OCI-M1 (cell line): Measurements from ENCODE around the gene SRF.
A peak's percentile ranks its signal among the peaks of the same experiment; 100 is the strongest.
"Not testable (repeated sequence)": the region's sequence is repeated elsewhere in the genome, so short reads cannot be mapped to it uniquely, and the experiment has no call there.

Source experiments
- DNase-seq: peaks from one replicate; lab custom pipeline; 2025; lab: John Stamatoyannopoulos, UW

The SRF gene

DNA sequence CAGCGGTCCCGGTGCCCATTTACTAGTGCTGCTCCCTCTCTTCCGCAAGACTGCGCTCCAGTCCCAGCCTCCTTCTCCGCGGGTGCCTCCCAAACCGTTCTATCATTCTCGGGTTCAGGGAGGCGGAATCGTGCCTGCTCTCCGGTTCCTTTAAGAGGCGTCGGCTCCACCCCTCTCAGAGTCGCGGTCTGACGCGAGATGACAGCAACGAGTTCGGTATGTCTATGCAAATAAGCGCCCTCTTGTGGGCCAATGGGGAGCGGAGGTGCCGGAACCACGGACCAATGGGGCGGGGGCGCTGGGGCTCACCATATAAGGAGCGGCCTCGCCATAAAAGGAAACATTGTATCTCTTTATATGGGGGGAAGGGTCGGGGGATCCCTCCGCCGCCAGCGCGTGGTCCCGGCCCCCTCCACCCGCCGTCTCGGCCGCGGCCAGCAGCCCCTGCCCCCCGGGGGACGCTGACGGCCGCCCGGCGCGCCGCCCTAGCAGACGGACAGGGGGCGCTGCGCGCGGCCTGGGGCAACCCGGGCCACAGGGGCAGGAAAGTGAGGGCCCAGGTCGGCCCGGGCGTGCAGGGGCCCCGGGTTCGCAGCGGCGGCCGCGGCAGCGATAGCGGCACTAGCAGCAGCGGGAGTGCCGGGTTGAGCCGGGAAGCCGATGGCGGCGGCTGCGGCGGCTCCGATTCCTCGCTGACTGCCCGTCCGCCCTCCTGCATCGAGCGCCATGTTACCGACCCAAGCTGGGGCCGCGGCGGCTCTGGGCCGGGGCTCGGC is at the start of gene SRF:
Gene SRF, plus strand, starts transcription at position 339 of the 776 bp plus-strand sequence. Its CDS starts 388 bp downstream, at position 727.
- DNase-seq: peak; percentile 100

DNA sequence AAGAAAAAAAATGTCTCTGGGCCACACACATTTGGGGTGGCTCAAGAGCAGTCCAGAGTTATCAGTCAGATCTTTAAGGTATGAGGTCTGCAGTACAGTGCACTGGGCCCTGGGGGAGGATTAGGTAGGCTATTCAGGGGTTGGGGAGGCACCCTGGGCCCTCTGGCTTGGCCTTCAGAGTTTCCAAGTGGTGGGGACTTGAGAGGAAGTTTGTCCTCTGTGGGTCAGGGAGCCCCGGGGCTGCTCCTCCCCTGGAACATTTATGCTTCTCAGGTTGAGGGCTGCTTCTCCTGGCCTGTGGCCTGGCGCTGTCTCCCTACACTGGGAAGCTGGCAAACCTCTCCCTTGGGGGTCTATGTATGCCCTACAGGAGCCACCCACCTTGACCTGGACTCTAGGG is 48.9 kb upstream of the SRF start:
- no peak for DNase-seq

DNA sequence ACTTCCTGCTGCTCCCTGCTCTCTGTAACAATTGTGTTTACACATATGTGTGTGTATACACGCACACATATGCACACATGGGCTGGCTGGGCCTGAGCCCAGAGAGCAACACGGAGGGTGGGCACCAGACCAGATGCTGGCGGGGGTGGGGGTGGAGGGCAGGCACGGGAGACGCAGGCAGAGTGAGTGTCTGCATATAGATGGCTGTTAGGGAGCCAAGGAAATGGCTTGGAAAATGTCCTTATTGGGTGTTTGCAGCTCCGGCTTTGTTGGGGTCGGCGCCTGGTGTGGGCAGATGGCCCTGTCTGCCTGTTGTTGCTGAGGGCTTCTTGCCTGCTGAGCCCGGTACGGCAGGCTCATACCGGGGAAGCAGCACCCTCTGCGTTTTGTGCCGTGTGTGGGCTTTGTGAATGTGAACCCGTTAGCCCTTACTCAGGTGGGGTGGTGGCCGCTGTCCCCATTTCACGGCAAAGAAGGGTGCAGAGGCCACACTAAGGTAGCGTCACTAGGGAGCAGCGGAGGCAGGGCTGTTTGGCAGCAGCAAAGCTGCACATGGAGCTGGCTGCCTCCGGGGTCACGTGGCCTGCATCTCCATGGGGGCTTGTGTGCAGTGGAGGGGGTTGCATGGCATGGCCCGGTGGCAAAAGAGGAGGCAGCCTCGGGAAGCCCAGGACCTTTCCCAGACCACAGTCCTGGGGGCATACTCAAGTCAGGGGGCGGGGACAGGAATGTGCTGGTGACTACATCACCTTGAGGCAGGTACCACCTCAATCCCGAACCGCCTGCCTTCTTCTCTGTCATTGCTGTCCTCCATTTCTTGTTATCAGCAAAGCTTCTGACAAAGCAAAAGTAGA is 47.4 kb upstream of the SRF start:
- DNase-seq: no peak

DNA sequence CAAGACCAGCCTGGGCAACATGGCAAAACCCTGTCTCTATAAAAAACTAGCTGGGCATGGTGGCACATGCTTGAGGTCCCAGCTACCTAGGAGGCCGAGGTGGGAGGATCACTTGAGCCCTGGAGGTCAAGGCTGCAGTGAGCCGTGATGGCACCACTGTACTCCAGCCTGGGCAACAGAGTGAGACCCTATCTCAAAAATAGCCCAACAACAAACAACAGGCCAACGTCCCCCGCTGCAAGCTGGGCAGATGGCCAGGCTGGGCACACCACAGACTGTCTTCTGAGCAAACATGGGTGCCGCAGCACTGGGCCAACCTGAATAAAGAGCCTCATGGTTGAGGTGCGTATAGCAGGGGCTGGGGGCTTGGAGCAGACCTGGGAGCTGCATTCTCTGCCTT is 46.6 kb upstream of the SRF start:
- no peak for DNase-seq

DNA sequence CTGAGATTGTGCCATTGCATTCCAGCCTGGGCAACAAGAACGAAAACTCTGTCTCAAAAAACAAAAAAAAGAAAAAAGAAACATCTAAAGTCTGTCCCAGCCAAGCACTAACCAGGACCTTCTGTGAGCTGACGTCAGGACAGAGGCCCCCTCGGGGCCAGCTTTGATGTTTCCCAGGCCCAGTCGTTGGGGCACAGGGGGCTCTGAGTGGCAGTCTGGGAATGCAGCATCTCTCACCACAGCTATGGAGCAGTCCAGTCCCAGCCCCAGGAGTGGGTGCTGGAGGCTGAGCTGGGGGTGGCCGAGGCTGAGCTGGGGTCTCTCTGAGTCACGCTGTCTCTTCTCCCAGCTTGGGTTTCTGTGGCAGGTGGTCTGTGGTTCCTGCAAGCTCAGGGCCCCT is 46.0 kb upstream of the SRF start:
- no peak for DNase-seq

DNA sequence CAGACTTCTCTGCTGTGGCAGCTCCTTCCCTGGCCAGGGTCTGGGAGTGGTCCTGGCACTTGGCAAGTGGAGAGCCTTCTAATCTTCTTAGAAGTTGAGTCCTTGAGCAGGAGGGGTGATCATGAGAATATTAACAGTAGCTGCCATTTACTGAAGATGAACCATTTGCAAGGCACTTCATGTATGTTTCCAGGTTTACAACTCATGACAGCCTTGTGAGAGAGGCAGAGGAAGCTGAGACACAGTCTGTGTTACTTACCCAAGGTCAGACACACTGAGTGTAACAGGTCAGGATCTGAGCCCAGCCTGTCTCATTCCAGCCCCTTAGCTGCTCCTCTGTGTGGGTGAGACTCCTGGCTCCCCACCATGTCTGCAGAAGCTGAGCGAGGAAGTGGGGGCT is 45.5 kb upstream of the SRF start:
- no peak for DNase-seq

DNA sequence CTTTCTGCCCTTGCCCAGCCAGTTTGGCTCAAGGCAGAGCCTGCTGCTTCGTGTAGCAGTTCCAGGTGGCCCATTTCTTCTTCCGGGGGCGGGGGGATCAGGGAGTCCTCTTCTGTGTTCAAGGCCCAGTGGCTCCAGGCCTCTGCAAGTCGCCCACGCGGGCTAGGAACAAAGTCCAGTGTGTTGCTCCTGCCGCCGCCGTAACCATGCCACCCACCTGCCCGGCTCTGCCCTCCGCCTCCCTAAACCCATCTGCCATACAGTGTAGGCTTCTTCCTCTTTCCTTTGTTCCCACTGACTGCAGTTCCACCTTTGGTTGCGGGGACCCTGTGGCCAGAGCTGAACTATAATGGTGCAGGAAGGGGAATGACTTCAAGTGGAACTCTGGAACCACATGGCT is 43.9 kb upstream of the SRF start:
- DNase-seq: no peak

DNA sequence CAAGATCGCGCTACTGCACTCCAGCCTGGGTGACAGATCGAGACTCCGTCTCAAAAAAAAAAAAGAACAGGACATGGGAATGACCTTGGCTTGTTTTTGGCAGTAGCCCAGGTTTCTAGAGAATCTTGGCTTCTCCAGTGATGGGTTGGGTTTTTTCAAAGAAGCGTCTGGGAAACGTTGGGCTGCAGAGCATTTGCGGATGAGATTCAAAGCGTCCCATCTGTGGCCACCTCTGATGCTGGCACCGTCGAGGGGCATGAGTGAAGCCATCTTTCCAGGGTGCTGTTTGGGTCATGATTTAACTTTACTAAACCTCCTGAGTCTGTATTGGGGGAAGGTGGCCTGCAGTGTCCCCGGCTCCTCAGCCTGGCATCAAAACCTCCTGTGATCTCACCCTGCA is 43.2 kb upstream of the SRF start:
- no peak for DNase-seq

DNA sequence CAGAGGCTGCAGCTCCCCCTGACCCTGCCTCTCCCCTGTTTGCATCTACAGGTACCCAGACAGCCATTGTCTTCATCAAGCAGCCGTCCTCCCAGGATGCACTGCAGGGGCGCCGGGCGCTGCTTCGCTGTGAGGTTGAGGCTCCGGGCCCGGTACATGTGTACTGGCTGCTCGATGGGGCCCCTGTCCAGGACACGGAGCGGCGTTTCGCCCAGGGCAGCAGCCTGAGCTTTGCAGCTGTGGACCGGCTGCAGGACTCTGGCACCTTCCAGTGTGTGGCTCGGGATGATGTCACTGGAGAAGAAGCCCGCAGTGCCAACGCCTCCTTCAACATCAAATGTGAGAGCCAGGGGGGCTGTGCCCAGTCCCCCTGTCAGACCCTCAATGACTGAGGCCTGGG is 42.1 kb upstream of the SRF start:
- DNase-seq: no peak

DNA sequence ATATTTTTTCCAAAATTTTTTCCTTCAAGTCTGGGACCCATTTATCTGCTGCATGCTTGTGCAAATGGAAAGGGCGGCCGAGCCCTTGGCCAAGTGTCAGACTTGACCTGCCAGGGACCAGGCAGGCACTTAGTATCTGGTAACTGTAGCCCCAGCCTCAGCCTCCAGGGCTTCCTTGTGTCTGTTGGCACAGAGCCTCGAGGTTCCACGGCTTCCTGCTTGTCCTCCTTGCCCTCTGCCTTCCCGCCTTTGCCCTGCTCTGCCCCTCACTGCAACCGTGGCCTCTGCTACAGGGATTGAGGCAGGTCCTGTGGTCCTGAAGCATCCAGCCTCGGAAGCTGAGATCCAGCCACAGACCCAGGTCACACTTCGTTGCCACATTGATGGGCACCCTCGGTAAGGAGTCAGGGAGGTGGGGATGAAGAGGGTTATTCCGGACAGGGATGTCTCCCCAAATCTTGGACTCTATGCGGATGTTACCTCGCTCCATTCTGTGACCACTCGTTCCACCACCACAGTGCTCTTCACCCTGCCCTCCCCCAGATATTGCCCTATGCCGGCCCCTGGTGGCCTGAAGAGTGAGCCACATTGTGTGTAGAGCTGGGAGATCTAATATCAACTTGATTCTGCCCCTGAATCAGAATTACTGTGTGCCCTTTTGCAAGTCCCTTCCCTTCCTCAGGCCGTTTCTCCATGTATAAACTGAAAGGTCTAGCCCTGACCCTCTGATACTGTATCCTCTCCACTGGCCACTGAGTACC is 41.5 kb upstream of the SRF start:
- DNase-seq: peak; percentile 67

DNA sequence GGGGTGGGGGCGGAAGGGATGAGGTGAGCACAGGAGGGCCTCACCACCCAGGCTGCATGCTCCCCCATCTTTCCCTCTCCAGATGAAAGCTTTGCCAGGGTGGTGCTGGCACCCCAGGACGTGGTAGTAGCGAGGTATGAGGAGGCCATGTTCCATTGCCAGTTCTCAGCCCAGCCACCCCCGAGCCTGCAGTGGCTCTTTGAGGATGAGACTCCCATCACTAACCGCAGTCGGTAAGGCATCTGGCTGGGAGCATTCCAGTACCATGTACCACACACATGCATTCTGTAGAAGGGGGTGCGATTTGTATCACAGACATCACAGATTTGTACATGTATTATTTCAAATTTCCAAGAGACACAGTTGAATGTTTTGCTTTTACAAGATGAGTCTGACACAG is 40.6 kb upstream of the SRF start:
- DNase-seq: no peak

DNA sequence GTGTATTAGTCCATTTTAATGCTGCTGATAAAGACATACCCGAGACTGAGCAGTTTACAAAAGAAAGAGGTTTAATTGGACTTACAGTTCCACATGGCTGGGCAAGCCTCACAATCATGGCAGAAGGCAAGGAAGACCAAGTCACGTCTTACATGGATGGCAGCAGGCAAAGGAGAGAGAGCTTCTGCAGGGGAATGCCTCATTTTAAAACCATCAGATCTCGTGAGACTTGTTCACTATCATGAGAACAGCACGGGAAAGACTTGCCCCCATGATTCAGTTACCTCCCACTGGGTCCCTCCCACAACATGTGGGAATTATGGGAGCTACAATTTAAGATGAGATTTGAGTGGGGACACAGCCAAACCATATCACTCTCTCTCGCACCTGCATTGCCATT is 39.7 kb upstream of the SRF start:
- DNase-seq: not testable (repeated sequence)

DNA sequence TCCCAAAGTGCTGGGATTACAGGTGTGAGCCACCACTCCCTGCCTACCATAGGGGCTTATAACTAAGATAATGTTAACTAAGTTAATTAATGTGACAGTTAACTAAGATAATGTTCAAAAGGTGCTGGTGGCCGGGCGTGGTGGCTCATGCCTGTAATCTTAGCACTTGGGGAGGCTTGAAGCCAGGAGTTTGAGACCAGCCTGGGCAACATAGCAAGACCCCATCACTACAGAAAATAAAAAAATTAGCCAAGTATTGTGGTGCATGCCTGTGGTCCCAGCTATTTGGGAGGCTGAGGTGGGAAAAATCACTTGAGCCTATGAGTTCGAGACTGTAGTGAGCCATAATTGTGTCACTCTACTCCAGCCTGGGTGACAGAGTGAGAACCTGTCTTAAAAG is 32.8 kb upstream of the SRF start:
- DNase-seq: no peak

DNA sequence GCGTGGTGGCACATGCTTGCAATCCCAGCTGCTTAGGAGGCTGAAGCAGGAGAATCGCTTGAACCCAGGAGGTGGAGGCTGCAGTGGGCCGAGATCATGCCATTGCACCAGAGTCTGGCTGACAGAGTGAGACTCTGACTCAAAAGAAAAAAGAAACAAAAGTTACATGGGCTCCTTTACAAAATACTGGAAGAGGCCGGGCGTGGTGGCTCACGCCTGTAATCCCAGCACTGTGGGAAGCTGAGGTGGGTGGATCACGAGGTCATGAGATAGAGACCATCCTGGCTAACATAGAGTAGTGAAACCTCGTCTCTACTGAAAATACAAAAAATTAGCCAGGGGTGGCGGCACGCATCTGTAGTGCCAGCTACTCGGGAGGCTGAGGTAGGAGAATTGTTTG is 31.1 kb upstream of the SRF start:
- DNase-seq: not testable (repeated sequence)

DNA sequence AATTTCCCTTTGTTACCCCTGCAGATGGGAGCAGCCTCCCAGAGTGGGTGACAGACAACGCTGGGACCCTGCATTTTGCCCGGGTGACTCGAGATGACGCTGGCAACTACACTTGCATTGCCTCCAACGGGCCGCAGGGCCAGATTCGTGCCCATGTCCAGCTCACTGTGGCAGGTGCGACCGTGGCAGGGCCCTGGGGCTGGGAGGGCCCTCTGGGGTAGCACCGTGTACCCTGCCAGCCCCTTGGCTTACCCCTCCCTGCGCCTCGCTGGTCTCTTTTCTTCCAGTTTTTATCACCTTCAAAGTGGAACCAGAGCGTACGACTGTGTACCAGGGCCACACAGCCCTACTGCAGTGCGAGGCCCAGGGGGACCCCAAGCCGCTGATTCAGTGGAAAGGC is 29.4 kb upstream of the SRF start:
- DNase-seq: no peak

DNA sequence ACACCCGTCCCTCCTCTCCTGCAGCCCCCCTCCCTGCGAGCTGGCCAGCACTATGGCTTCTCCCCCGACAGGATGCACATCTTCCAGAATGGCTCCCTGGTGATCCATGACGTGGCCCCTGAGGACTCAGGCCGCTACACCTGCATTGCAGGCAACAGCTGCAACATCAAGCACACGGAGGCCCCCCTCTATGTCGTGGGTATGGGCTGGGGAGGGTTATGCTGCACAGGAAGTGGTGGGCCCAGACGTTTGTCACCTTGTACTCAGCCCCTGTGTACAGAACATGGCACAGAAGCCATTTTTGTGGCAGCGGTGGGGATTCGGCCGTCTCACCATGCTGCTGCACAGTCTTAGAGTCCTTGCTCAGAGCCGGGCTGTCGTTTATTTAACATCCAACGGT is 29.0 kb upstream of the SRF start:
- no peak for DNase-seq

DNA sequence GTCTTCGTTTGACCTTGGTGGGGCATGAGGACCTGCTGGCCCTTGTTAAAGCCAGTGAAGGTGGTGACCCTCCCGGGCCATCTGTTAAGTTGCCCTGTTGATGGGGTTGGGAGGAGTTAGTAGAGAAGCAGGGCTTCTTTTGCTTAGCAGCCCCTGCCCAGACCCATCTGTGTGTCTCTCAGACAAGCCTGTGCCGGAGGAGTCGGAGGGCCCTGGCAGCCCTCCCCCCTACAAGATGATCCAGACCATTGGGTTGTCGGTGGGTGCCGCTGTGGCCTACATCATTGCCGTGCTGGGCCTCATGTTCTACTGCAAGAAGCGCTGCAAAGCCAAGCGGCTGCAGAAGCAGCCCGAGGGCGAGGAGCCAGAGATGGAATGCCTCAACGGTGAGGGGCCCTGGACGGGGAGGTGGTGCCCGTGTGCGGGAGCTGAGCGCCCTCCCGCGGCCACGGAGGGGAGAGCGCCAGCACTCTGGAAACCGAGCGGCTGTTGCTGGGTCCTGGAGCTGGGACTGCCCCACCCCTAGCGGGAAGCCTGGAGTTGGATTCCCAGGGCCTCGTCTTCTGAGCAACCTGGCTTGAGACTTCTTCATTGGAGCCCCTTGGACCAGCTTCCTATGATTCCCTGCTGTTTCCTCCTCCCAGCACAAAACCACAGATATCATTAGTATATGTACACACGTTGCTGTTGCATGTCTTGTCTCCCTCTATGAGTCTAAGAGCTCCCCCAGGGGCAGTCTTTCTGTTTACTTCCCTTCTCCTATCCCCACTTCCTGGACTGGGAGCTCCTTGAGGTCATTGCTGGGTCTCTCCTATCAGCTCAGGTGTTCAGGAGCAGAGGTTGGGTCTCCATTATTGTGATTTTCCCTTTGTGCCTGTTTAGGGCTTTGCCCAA is 27.6 kb upstream of the SRF start:
- DNase-seq: peak; percentile 93

DNA sequence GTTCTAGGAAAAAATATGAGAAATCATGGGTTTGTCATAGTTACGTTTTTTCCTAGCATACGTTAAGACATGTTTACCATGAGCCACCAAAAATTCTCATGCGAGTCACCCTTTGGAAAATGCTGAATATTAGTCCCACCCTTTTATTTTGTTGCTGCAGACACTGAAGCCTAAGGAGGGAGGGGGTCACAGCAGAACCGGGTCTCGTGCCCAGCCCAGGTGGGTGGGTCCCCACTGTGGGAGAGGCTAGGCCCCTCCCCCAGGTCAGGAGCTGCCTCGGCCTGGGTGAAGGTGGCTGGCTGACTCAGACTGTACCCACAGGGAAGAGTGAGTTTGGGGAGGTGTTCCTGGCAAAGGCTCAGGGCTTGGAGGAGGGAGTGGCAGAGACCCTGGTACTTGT is 26.2 kb upstream of the SRF start:
- no peak for DNase-seq

DNA sequence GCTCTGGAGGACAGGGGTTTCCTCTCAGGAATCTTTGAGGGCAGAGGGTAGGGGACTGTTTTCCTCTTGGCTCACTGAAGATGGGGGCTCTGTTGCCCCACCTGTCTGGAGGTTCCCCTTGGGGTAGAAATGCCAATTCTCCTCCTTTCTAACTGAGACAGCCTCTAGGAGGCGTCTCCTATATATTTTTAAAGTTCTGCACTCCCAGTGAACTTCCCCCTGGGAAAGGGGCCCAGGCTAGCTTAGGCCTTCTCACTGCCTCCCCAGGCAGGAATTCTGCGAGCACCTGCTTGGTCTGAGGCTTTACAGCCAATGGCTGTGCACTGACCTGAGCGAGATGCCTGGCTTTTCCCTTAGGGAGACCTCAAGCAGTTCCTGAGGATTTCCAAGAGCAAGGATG is 24.8 kb upstream of the SRF start:
- no peak for DNase-seq

DNA sequence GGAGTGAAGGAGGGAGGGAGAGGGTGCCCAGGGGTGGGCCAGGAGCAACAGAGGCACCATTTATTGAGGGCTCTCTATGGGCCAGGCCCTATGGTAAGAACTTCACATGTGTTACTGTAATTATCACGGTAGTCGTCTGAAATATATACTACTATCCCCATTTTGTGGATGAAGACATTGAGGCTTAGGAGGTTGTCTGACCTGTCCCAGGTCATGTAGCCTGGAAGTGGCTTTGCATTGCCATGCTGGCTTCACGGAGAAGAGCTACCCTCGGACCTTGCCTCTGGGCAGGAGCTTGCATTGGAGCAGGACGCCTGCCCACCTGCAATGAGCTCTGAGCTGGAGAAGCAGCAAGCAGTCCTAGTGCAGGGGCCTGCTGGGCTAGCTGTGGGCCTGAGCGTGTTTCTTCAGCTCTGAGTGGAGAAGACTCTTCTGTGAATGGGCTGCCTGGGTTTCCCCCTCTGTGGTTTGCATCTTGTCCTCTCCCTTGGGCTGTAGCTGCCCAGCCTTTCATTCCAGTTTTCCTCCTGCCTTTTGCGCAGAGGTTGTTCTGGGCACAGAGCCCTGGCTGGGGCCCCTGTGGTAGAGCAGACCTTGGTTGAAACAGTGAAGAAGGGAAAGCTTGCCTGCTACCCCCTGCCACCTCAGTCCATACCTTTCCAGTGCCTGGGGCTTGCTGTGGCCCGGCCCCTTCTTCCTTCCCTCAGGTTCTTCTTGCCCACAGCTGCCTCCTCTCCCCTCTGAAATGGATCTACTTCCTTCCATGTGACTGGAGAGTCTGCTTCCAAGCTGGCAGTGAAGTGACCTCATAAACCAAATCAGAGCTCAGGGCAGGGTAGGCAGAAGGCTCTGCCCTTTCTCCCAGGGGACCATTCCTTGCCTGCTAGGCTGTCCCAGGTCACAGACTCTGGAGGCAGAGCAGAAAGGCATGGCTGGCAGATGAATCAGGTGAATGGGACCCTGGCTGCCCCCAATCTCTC is 24.1 kb upstream of the SRF start:
- no peak for DNase-seq
